Cardiac septum (tissue), 1 donor: ENCODE measurements around the gene CST7. TPM values are rescaled to one million over a fixed set of nuclear protein-coding genes. Genes with fewer than 3 reads are reported as not detected.
"Not testable (repeated sequence)": the region's sequence is repeated elsewhere in the genome, so short reads cannot be mapped to it uniquely, and the experiment has no call there.

Experiments used
- DNase-seq: peaks from one replicate; pipeline ENCODE4 v3.0.0-alpha.2; 2020; ENCODE audit warnings: low spot score
- intact Hi-C: fragments of 100-400 bp; cut with DNase I; formaldehyde crosslinking; loops from one replicate; pipeline ENCODE4 v1.14.0; 2022
- total RNA-seq: library from RNA; stranded (reverse); fragmentation: NEBNext Ultra II Directional; extraction: Animal tissue kit (Norgen Biotek cat#: 25700); gene quantifications from one replicate; pipeline ENCODE4 v1.2.1, GENCODE V29; 2021
- donor health status: DM: no; HTN: no; CAD: no.

The CST7 gene
- total RNA-seq, 1 donor from 2014 or later = 1.6 TPM

DNA sequence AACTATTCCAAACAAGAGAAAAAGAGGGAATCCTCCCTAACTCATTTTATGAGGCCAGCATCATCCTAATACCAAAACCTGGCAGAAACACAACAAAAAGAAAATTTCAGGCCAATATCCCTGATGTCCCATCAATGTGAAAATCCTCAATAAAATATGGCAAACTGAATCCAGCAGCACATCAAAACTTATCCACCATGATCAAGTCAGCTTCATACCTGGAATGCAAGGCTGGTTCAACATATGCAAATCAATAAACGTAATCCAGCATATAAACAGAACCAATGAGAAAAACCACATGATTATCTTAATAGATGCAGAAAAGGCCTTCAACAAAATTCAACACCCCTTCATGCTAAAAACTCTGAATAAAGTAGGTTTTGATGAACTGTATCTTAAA is 2.7 kb upstream of the CST7 start:
- DNase-seq = not testable (repeated sequence)

GRCh38 chr20:24948396-24948938 is 602 bp upstream of the CST7 start:
- DNase-seq, intact Hi-C loops: not testable (repeated sequence)

More for the DNA sequence above, 2.7 kb upstream of the CST7 start:
- intact Hi-C loops = not testable (repeated sequence)

GRCh38 chr20:24949756-24950127 is 673 bp downstream of the CST7 start:
- intact Hi-C loops = no loop called here
- no peak for DNase-seq

GRCh38 chr20:24950128-24950835 is 1.2 kb downstream of the CST7 start:
- intact Hi-C loops = no loop called here
- DNase-seq = no peak

DNA sequence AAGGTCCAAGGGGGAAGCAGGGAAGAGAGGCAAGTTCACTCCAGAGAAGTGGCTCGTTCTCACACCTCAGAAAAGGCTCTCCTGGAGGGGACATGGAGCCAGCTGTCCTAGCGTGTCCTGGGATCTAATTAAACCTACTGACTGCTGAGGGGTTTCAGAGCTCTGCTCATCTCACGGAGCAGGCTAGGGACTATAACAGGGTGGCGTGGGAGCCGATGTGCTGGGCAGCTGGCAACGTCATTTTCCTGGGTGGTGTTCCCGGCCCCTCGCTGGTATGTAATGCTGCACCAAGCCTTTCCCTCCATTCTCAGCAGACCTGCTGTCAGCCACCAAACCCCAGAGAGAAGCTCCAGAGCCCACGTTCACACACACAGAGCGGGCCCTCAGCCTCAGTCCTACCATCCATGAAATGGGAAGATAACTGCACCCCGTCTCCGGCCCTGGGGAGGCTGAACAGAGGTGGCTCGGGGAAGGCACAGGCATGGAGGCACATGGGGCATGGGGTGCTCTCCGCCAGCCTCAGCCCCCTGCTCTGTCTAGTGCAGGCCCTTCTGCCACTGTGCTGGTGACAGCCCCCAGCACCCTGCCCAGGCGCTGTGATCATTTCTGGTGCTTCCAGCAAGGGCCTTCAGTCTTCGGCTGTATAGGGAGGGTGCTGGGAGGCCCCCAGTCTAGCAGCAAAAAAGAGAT is 1.9 kb downstream of the CST7 start:
- DNase-seq = no peak

DNA sequence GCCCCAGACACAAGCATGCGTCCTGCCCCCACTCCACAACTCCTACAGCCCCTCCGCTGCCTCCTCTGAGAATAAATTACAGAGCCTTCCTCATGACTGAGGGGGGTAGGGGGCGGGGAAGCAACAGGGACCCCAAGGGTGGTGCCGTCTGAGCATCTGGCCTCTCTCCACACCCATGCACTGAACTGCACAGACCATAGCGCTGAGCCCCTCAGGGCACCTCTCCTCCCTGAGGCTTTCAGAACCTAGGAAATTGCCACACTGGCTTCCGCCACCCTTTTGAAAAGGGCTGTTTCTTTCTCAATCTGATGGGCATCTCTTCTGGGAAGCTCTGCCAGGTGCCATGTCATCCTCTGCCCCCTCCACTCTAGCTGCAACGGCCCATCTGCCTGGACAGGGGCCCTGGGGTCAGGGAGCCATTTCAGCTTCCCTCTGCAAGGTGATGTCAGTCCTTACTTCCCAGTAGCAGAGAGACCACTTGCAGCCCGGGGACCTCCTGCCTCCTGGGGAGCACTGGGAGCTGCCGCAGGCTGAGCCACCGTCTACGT is 2.5 kb downstream of the CST7 start:
- DNase-seq = no peak
- intact Hi-C loops = no loop called here

More for the DNA sequence above, 1.9 kb downstream of the CST7 start:
- intact Hi-C loops = no loop called here

- DNase-seq = no peak
- intact Hi-C loops = no loop called here
Measured at GRCh38 chr20:24952376-24953208, 3.5 kb downstream of the CST7 start.

- intact Hi-C loops = no loop called here
- DNase-seq = no peak
Measured at GRCh38 chr20:24953209-24953575, 4.1 kb downstream of the CST7 start.

- intact Hi-C loops = no loop called here
Measured at GRCh38 chr20:24953621-24954133, 4.6 kb downstream of the CST7 start.

GRCh38 chr20:24954151-24954550 is 5.1 kb downstream of the CST7 start:
- DNase-seq = no peak

More at GRCh38 chr20:24953621-24954133, 4.6 kb downstream of the CST7 start:
- no peak for DNase-seq

DNA sequence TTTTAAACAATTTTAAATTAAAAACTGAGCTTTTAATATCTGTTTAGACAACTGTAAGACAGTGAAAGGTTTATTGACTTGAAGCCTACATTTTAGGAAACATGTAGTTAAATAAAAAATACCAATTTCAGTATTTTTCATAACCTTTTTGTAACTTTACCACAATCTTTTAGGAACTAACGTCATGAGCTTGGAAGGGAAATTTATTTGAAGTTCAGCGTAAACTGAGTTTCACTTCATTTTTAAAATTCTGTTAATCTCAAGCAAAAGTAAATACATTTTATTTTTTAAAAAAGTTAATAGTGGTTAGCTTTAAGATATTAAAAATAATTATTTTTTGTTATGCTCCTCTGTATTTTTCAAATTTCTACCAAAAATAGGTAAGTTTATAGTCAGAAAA is 5.5 kb downstream of the CST7 start:
- DNase-seq = no peak
- intact Hi-C loops = no loop called here

More at GRCh38 chr20:24954151-24954550, 5.1 kb downstream of the CST7 start:
- intact Hi-C loops = no loop called here

DNA sequence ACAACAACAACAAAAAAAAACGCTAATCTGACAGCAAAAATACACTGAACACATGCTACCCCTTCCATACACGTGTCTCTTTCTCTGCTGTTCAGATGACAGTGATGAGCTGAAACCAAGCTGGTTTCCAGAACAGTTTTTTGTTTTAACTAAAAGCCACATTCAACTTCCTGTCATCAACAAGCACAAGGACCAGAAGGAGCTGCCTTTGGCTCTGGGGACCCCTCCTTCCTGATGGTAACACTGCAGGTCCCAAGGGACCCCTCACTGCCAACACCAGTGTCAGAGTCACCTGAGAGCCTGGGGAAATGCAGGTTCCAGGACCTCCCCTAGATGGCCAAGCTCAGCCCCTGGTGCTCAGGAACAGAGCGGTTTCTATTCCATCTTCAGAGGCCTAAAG is 6.0 kb downstream of the CST7 start:
- intact Hi-C loops = no loop called here
- DNase-seq = no peak

GRCh38 chr20:24956001-24956841 is 7.2 kb downstream of the CST7 start:
- DNase-seq = no peak
- intact Hi-C loops = no loop called here

- DNase-seq = peak; percentile 56
- intact Hi-C loops = no loop called here
Measured at GRCh38 chr20:24957326-24958016, 8.4 kb downstream of the CST7 start.

- intact Hi-C loops = no loop called here
- peak; percentile 38 for DNase-seq
Measured at GRCh38 chr20:24958506-24959385, 9.7 kb downstream of the CST7 start.

DNA sequence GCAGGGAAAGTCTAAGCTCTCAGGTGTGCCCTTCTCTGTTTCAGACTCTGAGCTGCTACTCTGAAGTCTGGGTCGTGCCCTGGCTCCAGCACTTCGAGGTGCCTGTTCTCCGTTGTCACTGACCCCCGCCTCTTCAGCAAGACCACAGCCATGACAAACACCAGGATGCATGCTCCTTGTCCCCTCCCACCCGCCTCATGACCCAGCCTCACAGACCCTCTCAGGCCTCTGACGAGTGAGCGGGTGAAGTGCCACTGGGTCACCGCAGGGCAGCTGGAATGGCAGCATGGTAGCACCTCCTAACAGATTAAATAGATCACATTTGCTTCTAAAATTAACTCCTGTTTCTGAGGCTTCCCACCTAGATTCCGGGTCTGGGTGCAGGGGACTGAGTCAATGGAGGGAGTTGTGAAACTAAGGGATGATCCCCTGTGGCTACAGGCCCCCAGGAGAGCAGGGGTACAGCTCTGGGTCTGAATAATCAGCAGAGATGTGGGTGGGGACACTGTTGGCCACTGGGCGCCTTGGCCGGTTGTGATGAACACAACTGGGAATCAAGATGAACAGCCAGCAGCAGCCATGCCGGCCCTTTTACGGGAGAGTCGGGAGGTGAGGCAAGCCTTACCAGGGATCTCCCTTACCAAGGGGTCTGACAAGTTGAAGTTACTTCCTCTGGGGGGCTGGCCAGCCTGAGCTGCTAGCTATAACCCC is 10.7 kb downstream of the CST7 start:
- DNase-seq = peak; percentile 63
- intact Hi-C loops = no loop called here
